ENCODE measurements around the gene CYP24A1.
A peak's percentile ranks its signal among the peaks of the same experiment; 100 is the strongest.

The CYP24A1 gene

DNA sequence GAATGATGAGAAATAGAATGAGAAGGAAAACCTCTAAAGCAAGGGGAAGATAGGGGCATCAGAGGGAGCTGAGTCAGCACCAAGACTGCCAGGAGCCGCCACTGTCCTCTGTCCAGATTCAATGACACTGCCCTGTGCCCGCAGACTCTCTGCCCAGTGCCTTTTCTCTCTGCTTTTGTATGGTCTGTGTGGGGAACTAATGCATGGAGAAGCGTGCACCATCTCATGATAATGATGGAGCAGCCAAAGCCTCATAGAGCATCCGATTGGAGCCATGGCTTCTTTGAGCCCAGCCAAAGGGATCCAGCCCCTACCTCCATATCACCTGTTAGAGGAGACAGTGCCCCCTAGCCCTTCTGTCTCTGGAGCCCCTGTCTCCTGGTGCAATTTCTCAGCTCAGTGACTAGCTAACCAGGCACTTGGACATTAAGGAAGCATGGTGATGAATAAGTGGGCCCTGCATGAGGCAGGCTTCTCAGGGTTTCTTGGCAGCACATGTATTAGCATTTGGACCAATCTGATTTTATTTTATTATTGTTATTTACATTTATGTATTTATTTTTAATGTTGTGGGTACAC lies 27.6 kb upstream of the CYP24A1 start:
- DNase-seq (ENCODE audit: low read depth) = no peak

DNA sequence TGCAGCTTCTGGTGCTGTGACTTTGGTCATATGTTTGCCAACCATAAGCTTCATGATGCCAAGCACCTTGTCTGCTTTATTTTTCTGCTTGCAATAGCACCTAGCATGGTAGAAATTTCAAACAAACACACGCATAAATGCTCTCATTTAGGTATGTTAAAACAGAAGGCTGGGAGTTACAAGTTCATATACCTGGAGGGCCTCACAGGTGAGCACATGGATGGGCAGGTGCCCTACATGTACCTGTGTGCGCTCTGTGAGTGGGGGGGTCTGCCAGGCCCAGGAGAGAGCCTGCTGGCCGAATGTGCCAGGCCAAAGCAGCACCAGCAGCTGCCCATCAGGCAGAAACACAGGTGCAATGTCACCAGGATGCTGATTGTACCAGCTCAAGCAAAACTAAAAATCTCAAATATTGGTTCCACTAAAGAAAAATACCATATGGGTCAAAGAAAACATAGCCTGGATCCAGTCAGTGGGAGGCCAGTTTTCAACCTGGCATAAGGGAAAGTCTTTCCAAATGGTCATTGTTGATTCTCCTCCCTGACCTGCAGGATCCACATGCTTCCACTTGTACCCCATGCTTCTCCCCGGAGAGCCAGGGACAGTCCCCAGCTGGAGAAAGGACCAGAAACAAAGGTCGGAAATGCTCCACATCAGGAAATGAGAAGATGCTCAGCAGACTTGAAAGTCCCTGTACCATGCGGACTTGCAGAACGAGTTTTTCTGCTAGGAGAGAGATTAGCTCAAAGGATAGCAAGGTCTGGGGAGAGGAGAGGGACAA lies 26.9 kb upstream of the CYP24A1 start:
- DNase-seq (ENCODE audit: low read depth) = no peak

DNA sequence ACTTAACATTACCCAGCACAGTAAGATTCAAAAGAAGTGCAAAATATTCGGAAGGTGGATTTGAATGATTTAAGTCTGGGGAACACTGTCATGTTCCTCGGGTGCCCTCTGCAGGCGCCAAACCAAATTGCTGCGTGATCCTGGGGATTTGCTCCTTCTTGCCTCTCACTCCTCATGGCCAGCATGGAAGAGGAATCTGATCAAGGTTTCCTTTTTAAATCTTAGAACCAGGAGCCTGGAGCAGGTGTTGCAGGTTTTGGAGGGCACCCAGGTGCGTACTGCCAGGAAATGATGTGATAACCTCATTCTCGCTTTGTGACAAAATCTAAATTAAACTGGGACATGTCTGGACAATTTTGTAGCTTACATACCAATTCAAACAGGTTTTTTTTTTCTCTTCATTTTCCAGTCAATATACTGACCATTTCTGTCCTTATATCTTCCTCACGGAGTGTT lies 26.0 kb upstream of the CYP24A1 start:
- DNase-seq (ENCODE audit: low read depth) = peak; percentile 68

DNA sequence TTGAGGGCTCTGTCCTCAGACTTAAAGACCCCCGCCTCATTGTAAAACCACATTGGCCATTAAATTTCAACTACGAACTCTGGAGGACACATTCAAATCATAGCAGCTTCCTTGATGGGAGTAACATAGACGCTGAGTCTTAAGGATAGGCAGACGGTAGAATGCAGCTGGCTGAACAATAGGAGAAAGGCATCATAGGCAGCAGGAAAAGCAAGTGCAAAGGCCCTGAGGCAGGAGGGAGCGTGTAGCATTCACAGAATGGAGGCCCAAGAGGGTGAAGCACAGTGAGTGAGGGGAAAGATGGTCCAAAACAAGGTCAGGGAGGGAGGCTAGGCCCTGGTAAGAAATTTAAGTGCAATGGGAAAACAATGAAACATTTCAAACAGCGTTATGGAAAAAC lies 25.5 kb upstream of the CYP24A1 start:
- DNase-seq (ENCODE audit: low read depth) = no peak

DNA sequence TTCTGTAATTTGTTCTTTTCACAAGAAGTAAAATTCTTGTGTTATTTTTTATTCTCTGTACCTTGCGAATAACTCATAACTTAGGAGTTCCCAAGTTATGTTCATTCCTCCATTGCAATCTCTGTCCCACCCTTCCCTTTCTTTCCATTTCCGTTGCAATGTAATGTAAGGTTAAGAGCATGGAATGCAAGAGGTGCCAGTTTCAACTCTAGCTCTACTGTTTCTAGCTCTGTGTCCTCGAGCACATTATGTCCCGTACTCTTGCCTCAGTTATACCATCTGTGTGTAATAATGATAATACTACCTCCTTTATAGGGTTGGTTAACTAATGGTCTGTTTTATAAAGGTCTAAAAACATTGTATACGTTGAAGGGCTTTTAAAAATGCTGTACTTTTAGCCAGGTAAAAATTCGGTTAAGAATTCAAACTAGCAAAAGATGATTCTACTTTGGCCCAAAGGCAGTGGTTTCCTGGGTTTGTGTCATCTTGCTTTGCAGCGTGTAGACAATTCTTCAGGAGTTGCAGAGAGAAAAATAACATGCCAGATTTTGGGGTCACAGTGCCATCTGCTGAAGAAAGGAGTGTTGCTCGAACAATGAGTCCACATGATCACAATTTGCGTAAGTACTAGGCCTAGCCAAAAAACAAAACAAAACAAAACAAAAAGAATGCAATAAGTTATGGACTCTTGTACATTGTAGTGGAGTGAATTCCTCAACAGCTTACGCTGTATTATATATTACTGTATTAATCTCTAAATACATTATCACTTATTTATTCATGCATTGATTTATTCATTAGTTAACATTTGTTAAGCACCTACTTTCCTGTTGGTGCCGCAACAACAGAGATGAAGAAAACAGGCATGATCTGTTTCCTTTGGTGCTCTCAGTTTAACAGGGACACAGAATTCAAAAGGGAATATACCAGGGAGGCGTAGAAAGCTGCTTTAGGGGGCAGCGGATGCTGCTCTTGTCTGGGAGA lies 24.1 kb upstream of the CYP24A1 start:
- peak; percentile 71 for DNase-seq (ENCODE audit: low read depth)

DNA sequence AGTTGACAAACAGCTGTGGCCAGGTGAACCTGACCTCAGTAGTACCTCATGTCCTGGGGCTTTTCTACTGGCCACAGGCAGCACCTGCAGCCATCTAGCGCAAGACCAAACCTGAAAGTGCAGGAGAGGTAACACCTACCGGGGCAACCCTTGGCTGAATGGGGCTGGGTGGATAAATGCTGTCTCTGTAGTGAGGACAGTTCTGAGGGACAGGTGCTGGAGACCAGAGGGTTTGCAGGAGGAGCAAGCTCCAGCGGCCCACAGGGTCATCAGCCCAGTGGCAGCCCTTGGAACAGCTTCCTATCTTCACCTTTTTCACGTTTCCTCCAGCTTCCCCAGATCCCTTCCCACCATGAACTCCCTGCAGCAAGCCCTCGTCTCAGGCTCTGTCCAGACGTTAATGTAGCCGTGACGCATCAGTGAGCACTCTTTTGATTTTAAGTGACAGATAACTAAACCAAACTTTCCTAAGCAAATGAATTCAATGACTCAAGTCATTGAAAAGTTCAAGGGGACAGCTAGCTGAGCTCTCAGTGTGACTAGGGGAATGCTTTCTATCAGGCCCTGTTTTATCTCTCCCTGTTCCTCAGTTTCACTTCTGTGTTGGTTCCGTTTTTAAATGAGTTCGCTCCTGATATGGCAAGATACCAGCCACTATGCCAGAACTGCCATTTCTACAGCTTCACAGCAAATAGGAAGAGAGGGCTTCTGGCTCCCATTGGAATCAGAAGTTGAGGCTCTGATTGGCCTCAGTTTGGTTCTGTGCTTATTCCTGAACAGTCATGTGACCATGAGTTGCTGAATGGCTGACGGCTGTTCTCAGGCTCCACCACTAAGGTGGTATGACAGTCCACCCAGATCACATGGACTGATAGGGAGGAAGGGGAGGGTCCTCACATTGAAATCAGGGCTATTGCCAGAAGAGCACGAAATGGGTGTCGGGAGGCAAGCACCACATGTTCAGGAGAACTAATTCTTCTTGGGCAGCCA lies 22.0 kb upstream of the CYP24A1 start:
- no peak for DNase-seq (ENCODE audit: low read depth)

DNA sequence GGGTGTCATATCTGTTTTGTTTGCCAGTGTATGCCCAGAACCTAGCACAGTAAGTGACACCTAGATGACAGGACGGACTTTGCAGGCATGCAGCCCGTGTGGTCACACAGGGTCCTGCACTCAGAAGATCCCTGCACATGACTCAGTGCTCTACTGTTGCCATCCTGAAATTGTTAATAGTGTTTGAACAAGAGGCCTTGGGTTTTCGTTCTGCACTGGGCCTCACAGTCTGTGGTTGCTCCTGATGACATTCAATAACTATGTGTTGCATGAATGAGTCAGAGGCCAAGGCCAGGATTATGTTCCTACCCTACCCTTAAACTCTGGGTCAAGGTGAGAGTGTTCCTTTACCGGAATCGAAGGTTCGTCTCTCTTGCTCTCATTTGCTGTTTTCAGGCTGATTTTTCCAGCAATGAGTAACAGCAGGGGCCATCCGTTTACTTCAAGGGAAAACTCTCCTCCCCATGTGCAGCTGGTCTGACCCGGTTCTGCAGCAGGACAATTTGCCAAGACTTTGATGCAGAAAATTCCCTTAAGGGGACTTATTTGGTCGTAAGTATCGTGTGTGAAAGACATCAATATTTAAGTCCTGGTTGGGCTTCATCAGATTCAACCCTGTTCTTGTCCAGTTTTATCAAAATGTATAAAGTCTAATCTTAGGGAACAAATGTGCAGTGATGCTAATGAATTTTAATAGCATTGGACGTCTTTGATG lies 21.1 kb upstream of the CYP24A1 start:
- DNase-seq (ENCODE audit: low read depth) = no peak

DNA sequence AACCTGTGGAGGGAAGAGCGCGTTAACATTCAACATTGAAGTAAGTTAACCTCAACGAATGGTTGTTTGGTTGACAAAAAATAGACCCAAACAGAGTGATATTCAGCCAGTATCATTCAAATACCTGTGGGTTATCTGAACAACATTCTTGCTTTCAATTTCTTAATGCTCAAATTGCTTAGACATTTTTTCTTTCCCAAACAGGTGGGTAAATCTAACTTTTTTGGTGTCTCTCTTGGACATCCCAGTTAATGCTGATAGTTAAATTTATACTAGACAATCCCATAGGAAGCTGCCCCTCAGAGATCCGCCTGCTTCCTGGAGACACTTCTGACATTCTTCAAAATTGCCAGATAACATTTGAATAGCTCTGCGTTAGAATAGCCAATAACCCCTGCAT lies 20.0 kb upstream of the CYP24A1 start:
- no peak for DNase-seq (ENCODE audit: low read depth)

DNA sequence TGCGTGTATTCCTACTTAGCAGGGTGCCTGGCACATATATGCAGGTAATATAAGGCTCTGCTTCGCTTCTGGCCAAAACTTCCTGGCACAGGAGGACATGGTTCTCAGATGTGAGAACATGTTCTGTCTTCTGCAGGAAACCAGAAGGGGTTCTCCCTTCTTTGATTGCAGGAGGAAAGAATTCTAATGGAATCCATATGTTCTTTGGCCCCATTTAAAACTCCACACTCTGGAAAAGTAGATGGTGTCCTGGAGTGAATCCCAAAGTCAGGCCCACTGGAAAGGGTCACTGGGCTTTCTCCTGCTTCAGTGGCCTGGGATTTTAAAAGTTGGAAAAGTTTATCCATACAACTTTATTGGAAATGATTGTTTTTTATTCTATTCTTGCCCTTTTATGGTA lies 16.4 kb upstream of the CYP24A1 start:
- no peak for DNase-seq (ENCODE audit: low read depth)

DNA sequence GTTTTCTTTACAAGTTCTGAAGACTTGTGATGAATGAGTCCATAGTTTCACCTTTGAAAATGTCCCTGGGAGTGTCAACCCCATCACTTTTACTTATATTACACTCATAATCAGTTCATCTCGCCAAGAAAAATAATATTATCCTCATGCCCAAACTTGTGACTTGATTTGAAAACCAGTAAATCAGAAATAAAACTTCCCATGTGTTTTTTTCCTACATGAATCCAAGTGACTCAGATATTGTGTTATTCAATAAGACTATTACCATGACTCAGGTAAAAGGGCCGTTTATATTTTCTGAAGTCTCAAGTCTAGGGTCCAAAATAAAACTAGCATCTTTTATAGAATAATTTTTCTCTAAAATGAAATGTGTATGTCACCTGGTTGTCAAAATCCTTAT lies 15.8 kb upstream of the CYP24A1 start:
- DNase-seq (ENCODE audit: low read depth) = no peak

DNA sequence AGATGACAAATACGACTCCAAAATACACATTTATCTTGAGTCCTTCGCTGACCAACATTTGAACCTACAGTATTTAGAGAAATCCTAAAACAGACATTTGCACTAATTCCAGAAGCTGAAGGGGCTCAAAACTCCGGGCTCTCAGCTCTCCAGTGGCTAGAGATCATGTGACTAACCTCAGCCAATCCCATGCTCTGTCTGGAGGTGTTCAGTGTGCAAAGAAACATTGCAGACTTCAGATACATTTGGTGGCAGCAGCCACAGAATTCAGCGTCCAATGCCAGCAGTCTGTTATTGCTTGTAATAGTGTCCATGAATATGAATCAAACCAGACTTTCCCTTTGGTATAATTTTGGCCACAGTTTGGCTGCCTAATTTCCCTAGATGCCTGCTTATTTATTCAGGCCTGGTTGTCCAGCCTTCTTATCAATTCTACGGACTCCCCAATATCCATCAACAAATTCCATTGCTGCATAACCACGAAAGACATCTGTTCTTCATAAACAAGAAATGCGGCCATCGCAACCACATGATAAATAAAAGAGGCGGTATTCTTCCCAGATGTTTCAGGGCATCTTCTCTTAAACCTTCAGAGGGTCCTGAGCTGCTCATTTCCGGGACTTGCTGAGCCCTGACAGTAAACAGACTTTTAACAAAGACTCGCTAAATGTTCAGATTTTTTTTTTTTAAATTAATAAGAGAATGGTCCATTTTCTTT lies 14.5 kb upstream of the CYP24A1 start:
- DNase-seq (ENCODE audit: low read depth) = no peak

DNA sequence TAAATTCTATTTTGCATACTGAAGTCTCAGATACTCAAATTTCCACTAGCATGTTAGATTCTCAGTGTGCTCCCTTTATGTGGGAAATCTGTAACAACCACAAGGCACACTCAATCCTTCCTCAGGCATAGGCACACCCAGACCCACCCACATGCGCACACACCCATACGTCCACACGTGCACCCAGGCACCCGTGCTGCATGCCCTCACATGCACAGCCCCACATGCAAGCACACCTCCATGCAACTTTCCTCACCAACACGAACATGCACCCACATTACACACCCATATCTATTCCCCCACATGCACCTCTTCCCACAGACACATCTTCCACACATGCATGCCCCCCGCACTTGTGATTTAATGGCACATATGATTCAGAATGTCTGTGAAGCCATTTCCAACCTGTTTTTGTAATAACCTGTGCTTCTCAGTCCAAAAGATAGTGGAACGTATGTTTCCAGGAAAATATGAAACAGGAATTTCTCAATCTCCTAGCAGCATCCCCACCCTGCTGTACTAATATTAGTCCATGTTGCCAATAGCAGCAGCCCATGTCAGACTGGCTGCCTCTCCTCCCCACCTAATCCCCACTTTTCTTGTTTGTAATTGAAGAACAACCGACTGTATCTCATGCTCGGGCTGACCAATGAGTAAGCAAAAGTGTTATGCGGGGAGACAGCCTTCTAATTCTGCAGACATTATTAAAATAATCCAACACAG lies 11.3 kb upstream of the CYP24A1 start:
- DNase-seq (ENCODE audit: low read depth) = no peak

DNA sequence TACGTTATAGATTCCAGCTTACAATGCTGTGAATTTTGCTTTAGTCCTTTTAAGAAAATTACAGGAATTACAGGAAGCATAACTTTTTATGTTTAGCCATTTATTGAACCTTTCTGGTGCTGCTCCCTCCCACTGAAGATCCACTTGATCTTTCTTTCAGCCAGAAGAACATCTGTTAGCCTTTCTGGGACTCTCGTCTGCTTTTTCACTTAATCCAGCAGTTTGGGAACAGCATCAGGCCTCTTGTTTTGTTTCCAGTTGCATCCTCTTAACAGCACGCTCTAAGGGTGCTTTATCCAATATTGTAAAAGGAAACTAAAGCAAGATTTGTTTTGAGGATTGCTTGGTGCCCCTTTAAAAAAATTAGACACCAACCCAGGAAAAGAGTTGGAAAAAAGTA lies 10.3 kb upstream of the CYP24A1 start:
- DNase-seq (ENCODE audit: low read depth) = no peak

DNA sequence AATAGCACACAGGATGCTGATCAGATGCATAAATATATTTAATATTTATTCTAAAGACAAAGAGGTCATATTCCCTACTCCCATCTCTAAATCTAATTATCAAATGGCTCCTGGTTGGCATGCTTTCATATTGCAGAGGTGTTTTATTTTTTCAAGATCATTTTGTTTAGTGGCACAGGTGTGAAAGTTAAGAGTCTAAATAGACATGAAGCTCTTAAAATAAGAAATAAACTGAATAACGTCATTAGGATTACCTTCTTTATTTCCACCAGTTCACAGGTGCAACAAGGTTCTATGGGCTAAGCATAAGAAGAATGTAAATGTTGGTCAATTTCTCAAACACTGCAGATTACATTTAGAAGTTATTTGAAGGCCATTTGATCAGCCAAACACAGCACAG lies 7.1 kb upstream of the CYP24A1 start:
- no peak for DNase-seq (ENCODE audit: low read depth)

DNA sequence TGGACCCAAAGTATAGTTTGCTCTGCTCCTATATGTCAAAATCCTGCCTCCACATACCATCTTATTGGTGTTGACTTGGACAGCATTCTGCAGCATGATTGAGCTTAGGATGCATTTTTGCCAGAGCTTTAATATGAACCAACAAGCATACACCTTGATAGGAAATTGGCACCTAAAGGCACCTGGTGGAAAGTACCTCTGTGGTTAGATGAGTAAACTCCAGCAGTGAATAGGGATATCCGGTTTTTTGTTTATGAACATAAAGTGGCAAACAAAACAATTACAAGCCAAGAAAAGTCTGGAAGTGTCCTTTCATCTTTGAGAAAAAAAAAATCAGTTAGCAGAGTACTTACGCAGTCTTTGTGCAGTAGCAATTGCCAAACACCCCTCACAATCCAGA lies 6.2 kb upstream of the CYP24A1 start:
- DNase-seq (ENCODE audit: low read depth) = no peak

DNA sequence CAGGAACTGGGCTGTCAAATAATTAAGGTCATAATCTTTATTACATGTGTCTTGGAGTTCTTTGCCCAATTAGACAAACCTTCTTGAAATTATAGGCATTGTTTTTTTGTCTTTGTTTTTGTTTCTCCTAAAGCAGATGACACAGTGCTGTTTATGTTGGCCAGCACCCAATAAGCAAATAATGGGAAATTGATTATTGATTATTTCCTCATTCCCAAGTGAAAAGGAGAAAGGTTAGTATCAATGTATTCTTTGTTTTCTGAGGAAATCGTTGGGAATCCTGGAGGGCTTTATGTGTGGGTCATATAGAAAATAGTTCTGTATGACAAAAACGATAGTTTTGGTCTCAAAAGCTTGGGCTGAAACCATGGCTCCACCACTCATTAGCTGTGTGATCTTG lies 4.5 kb upstream of the CYP24A1 start:
- no peak for DNase-seq (ENCODE audit: low read depth)

DNA sequence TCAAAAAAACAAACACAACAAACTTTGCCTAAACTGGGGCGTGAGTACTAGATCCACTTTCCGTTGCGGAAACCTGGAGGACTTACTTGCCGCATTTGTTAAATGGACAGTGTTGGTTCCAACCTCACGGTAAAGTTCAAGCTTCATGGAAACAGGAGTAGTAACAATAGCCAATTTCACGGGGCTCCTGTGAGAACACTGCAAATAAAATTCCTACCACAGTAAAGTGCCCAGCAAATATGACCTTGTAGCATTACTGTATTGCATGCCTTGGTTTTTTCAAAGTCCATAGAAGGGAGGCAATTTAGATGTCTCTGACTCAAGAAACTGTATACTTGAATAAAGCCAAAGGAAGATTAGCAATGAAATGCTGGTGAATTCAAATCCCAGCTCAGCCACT lies 3.6 kb upstream of the CYP24A1 start:
- no peak for DNase-seq (ENCODE audit: low read depth)

DNA sequence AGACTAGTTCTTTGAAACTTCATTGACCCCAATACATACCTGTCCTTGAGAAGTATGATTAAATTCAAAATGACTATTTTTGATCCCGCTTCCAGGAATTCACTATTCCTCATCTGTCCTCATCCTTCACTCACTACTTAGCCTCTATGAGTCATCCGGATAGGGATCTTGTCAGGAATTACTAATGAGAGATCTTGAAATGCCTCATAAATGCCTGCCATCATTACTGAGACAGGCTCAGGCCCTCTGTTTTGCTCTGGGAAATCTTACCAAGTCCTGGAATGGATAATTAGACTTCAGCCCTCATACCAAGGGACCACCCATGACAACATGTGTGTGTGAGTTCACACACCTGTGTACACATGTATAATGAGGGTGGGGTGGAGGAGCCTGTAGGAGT lies 2.8 kb upstream of the CYP24A1 start:
- DNase-seq (ENCODE audit: low read depth) = no peak

DNA sequence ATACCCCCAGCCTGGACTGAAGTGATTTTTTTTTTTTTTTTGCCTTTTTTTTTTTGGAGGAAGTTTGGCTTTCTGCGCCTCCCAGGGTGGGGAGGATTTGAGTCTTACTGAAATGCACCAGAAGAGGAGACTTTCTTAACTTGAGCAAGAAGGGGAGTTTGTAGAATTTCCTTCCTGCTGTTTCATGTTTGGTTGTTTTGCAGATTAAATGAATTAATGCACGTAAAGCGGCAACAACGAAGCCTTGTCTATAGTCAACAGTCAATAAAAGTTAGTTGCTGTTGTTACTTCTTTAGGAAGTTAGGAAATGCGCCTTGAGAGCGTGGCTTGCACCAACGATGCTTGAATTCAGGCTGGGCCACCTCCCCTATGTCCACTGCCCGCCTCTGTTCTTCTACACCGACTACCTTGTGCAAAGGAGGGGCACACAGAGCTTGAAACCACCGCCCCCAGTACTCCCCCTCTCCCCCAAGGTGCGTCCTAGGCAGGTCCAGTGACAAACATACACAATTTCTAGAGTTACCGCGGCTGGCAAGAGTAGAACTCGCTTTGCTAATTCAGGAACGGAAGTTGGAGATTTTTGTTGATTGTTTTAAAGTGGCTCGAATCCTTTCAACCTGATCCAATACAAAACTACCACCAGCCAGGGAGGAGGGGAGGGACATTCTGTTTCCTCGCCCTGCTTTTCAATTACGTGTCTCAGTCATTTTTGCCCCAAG lies 830 bp upstream of the CYP24A1 start:
- DNase-seq (ENCODE audit: low read depth) = no peak

All from fibroblast of the conjunctiva (primary cell).